Body of pancreas (tissue), 4 donors: ENCODE measurements around the gene UBE2M. TPM values are rescaled to one million over a fixed set of nuclear protein-coding genes. Genes with fewer than 3 reads are reported as not detected.
"Not testable (repeated sequence)": the region's sequence is repeated elsewhere in the genome, so short reads cannot be mapped to it uniquely, and the experiment has no call there.

Experiments
- ATAC-seq: fragments of 150-250 bp; one replicate; pipeline ENCODE4 v1.9.1; 2016
- DNase-seq, 4 donors: peaks; one replicate each; pipeline ENCODE4 v3.0.0-alpha.2; 2019
- H3K27ac ChIP-seq, 4 donors: fragments of 200-600 bp; sonication (generic); 1 replicate in 3 of 4; 2 replicates in 1 of 4; pipeline versions ENCODE4 v1.5.1 to v1.6.1; 2016 to 2019; ENCODE audit warnings: mild to moderate bottlenecking in 1 of 4, mixed read lengths in 1 of 4, moderate library complexity in 1 of 4
- H3K27me3 ChIP-seq, 2 donors: fragments of 200-600 bp; sonication (generic); one replicate each; pipeline ENCODE4 v1.6.0; 2016; ENCODE audit warnings: mild to moderate bottlenecking in 1 of 2
- H3K36me3 ChIP-seq, 2 donors: fragments of 200-600 bp; sonication (generic); replicated peaks in 1 of 2; 2 replicates each; pipeline ENCODE4 v1.5.1; 2016; ENCODE audit warnings: low read depth in 2 of 2; ENCODE audit not compliant: insufficient read depth in 1 of 2
- H3K4me1 ChIP-seq: fragments of 200-600 bp; sonication (generic); one replicate; pipeline ENCODE4 v1.6.0; 2016
- H3K4me3 ChIP-seq, 2 donors: fragments of 200-600 bp; sonication (generic); 1 replicate in 1 of 2; 2 replicates in 1 of 2; pipeline ENCODE4 v1.5.1; 2016 to 2019
- H3K9me3 ChIP-seq, 3 donors: fragments of 200-600 bp; sonication (generic); 1 replicate in 2 of 3; 2 replicates in 1 of 3; pipeline ENCODE4 v1.5.1; 2016
- POLR2A ChIP-seq, 3 donors: fragments of 450-650 bp; IDR thresholded peaks; one replicate each; pipeline ENCODE4 v1.6.1; 2016; ENCODE audit warnings: antibody characterized with exemption in 3 of 3, mild to moderate bottlenecking in 2 of 3
- WGBS, 2 donors: methylation state at CpG; one replicate each; pipeline ENCODE4 v1.1.5; 2017; 5-methylcytosine and 5-hydroxymethylcytosine counted together
- intact Hi-C: fragments of 100-400 bp; cut with DNase I; formaldehyde crosslinking; loops from one replicate; pipeline ENCODE4 v1.15.1; 2023
- total RNA-seq, 2 donors: library from RNA; depleted of rRNA; stranded (reverse); fragments of >200 nt; gene quantifications; one replicate each; pipeline ENCODE4 v1.1.0, GENCODE V29; 2016
- TF ChIP-seq, protein P1 (sequence below), 7 experiments: fragments of 450-650 bp in 4 of 7; fragments of 200-600 bp in 3 of 7; sonication (generic) in 3 of 7; IDR thresholded peaks; one replicate each; pipeline ENCODE4 v1.5.1; 2016 to 2019; ENCODE audit warnings: antibody characterized with exemption in 7 of 7

Gene UBE2M
- total RNA-seq, 2 donors from 2014 or later: 10.5 to 11.7 TPM

DNA sequence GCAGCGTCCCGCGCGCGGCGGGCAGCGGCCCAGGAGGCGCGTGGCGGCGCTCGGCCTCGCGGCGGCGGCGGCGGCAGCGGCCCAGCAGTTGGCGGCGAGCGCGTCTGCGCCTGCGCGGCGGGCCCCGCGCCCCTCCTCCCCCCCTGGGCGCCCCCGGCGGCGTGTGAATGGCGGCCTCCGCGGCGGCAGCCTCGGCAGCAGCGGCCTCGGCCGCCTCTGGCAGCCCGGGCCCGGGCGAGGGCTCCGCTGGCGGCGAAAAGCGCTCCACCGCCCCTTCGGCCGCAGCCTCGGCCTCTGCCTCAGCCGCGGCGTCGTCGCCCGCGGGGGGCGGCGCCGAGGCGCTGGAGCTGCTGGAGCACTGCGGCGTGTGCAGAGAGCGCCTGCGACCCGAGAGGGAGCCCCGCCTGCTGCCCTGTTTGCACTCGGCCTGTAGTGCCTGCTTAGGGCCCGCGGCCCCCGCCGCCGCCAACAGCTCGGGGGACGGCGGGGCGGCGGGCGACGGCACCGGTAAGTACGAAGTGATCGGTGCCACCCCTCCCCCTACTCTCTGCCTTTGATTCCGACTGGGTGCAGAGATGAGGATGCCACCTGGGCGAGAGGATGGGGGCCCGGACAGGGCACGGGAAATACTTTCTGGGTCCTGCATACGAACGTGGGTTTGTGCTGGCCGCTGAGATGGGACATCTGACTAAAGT is 13.7 kb downstream of the UBE2M start:
- WGBS, 2 donors: 0% methylated on average over 6 to 71 of the region's 92 CpGs
- peak; percentile 62 for ATAC-seq
- peak overlapping the region; percentile 93 to 99 (median 98) for H3K27ac ChIP-seq
- TF ChIP-seq POLR2A (IDR thresholded peaks at IDR 0.05): no peak
- TF ChIP-seq, protein P1, sequence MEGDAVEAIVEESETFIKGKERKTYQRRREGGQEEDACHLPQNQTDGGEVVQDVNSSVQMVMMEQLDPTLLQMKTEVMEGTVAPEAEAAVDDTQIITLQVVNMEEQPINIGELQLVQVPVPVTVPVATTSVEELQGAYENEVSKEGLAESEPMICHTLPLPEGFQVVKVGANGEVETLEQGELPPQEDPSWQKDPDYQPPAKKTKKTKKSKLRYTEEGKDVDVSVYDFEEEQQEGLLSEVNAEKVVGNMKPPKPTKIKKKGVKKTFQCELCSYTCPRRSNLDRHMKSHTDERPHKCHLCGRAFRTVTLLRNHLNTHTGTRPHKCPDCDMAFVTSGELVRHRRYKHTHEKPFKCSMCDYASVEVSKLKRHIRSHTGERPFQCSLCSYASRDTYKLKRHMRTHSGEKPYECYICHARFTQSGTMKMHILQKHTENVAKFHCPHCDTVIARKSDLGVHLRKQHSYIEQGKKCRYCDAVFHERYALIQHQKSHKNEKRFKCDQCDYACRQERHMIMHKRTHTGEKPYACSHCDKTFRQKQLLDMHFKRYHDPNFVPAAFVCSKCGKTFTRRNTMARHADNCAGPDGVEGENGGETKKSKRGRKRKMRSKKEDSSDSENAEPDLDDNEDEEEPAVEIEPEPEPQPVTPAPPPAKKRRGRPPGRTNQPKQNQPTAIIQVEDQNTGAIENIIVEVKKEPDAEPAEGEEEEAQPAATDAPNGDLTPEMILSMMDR (IDR thresholded peaks at IDR 0.05): no peak
- no peaks in the 10 kb centered on the region for H3K9me3 ChIP-seq
- peak overlapping the region; percentile 66 to 85 for H3K4me3 ChIP-seq
- H3K4me1 ChIP-seq: peaks cover 27% of the 10 kb centered on the region
- DNase-seq: peak in 1 of 4 donors; percentile 42
- peaks cover 12 to 24% of the 10 kb centered on the region in 2 donors for H3K36me3 ChIP-seq
- intact Hi-C loops: no loop called here
- no peaks in the 10 kb centered on the region for H3K27me3 ChIP-seq

GRCh38 chr19:58543826-58544590 is 14.4 kb downstream of the UBE2M start, which contains the start of gene TRIM28:
Gene TRIM28, plus strand, starts transcription at chr19:58544064. Its CDS starts 694 bp downstream, at chr19:58544758.
- H3K4me3 ChIP-seq: peak within 1 kb of the TSS; percentile 66 to 85
- H3K27ac ChIP-seq: peak within 1 kb of the TSS; percentile 93 to 99 (median 98)
- peak; percentile 93 for ATAC-seq

GRCh38 chr19:58542641-58543372 is 15.6 kb downstream of the UBE2M start:
- intact Hi-C loops, H3K36me3 ChIP-seq, H3K9me3 ChIP-seq, H3K4me3 ChIP-seq, H3K27me3 ChIP-seq, ATAC-seq, DNase-seq: not testable (repeated sequence)
- Histone ChIP-seq H3K27ac (peak overlapping the region in 3 of 4 donors; percentile 93 to 99 (median 99)), H3K4me1 (peaks cover 34% of the 10 kb centered on the region)
- 72 to 76% methylated on average over 18 of the region's 18 CpGs for WGBS, 2 donors

More at GRCh38 chr19:58543826-58544590, 14.4 kb downstream of the UBE2M start, which contains the start of gene TRIM28:
- WGBS, 2 donors: 0 to 1% methylated on average over 21 to 73 of the region's 73 CpGs
- peaks cover 11 to 17% of the 10 kb centered on the region in 2 donors for H3K36me3 ChIP-seq
- peaks cover 27% of the 10 kb centered on the region for H3K4me1 ChIP-seq
- peak; percentile 98 to 99 (median 98) for DNase-seq
- H3K9me3 ChIP-seq: no peaks in the 10 kb centered on the region
- TF ChIP-seq POLR2A (IDR thresholded peaks at IDR 0.05): peak; percentile 90 to 92 (median 90)
- TF ChIP-seq, protein P1 (IDR thresholded peaks at IDR 0.05): peak in 3 of 7 experiments; percentile 0 to 26 (median 18)
- intact Hi-C loops: no loop called here
- H3K27me3 ChIP-seq: no peaks in the 10 kb centered on the region

GRCh38 chr19:58539169-58539559 is 19.2 kb downstream of the UBE2M start:
- H3K27me3 ChIP-seq, intact Hi-C loops, DNase-seq, ATAC-seq, H3K4me3 ChIP-seq, H3K36me3 ChIP-seq, H3K9me3 ChIP-seq, H3K27ac ChIP-seq: not testable (repeated sequence)
- peaks cover 15% of the 10 kb centered on the region for H3K4me1 ChIP-seq

- H3K4me3 ChIP-seq: no peak overlapping the region
- H3K36me3 ChIP-seq: no peaks in the 10 kb centered on the region
- DNase-seq: peak in 2 of 4 donors; percentile 16 to 24
- no peak overlapping the region for H3K27ac ChIP-seq
- H3K9me3 ChIP-seq: no peaks in the 10 kb centered on the region
- ATAC-seq: peak; percentile 33
- peaks cover 13% of the 10 kb centered on the region for H3K4me1 ChIP-seq
- no peaks in the 10 kb centered on the region for H3K27me3 ChIP-seq
- 6 to 19% methylated on average over 26 to 55 of the region's 55 CpGs for WGBS, 2 donors
- no peak for TF ChIP-seq POLR2A (IDR thresholded peaks at IDR 0.05)
- TF ChIP-seq, protein P1 (IDR thresholded peaks at IDR 0.05): no peak
- intact Hi-C loops: no loop called here
Measured at GRCh38 chr19:58538257-58539168, 19.9 kb downstream of the UBE2M start.
